Keratinocyte (primary cell): Measurements from ENCODE around the gene LRRC58. TPM values are rescaled to one million over a fixed set of nuclear protein-coding genes. Genes with fewer than 3 reads are reported as not detected.

Experiments
- DNase-seq: peaks from one replicate; pipeline ENCODE4 v3.0.0-alpha.2; 2011; ENCODE audit warnings: low read depth, missing footprints, low spot score
- FAIRE-seq: peaks from 2 replicates; lab custom pipeline; 2011; peaks lifted over from hg19 to GRCh38; lab: Jason Lieb, UNC
- H2AFZ ChIP-seq: 2 replicates; pipeline ENCODE4 v1.6.0; 2012; ENCODE audit warnings: low read length, control low read depth, inconsistent platforms; ENCODE audit not compliant: control insufficient read depth
- H3K27ac ChIP-seq: 2 replicates; pipeline ENCODE4 v1.5.1; 2011; ENCODE audit warnings: low read length; ENCODE audit not compliant: control insufficient read depth, insufficient read depth
- H3K27me3 ChIP-seq: 3 replicates; pipeline ENCODE4 v1.6.0; 2011; ENCODE audit warnings: low read length; ENCODE audit not compliant: control insufficient read depth, insufficient read depth; ENCODE audit errors: extremely low read depth
- H3K36me3 ChIP-seq, 2 experiments: 2 replicates in 1 of 2; 3 replicates in 1 of 2; pipeline ENCODE4 v1.5.1; 2011; ENCODE audit warnings: low read length in 2 of 2, mild to moderate bottlenecking in 1 of 2; ENCODE audit not compliant: control insufficient read depth in 2 of 2, insufficient read depth in 2 of 2; ENCODE audit errors: extremely low read depth in 1 of 2
- H3K4me1 ChIP-seq: 3 replicates; pipeline ENCODE4 v1.5.1; 2011; ENCODE audit warnings: low read length; ENCODE audit not compliant: control insufficient read depth, insufficient read depth; ENCODE audit errors: extremely low read depth
- H3K4me2 ChIP-seq: 3 replicates; pipeline ENCODE4 v1.6.0; 2011; ENCODE audit warnings: low read depth, low read length; ENCODE audit not compliant: control insufficient read depth, insufficient read depth; ENCODE audit errors: extremely low read depth
- H3K4me3 ChIP-seq, 3 experiments: fragments of 200-600 bp in 1 of 3; sonication (generic) in 1 of 3; 2 replicates in 2 of 3; 3 replicates in 1 of 3; pipeline ENCODE4 v1.5.1; 2011 to 2016; ENCODE audit warnings: low read length in 3 of 3, mild to moderate bottlenecking in 3 of 3, control low read depth in 2 of 3, inconsistent platforms in 1 of 3, low read depth in 1 of 3, mixed read lengths in 1 of 3, mixed run types in 1 of 3, moderate library complexity in 1 of 3; ENCODE audit not compliant: control insufficient read depth in 2 of 3, insufficient read depth in 2 of 3; ENCODE audit errors: extremely low read depth in 1 of 3
- H3K79me2 ChIP-seq: 2 replicates; pipeline ENCODE4 v1.6.0; 2012; ENCODE audit warnings: low read length; ENCODE audit not compliant: control insufficient read depth, insufficient read depth
- H3K9ac ChIP-seq: 3 replicates; pipeline ENCODE4 v1.6.0; 2011; ENCODE audit warnings: low read length; ENCODE audit not compliant: control insufficient read depth, insufficient read depth; ENCODE audit errors: extremely low read depth
- H3K9me1 ChIP-seq: 3 replicates; pipeline ENCODE4 v1.6.0; 2011; ENCODE audit warnings: low read length; ENCODE audit not compliant: control insufficient read depth, insufficient read depth; ENCODE audit errors: extremely low read depth
- H3K9me3 ChIP-seq: 2 replicates; pipeline ENCODE4 v1.5.1; 2012; ENCODE audit warnings: low read depth, low read length; ENCODE audit not compliant: control insufficient read depth
- H4K20me1 ChIP-seq: 3 replicates; pipeline ENCODE4 v1.6.0; 2011; ENCODE audit warnings: low read length; ENCODE audit not compliant: control insufficient read depth, insufficient read depth; ENCODE audit errors: extremely low read depth
- CTCF ChIP-seq, 3 experiments: IDR thresholded peaks in 1 of 3; conservative IDR thresholded peaks in 1 of 3; optimal IDR thresholded peaks in 1 of 3; 2 replicates in 2 of 3; 3 replicates in 1 of 3; pipeline versions ENCODE3 to v1.5.1; 2011; ENCODE audit warnings: low read length in 3 of 3, mild to moderate bottlenecking in 3 of 3, moderate library complexity in 2 of 3, control low read depth in 1 of 3, inconsistent platforms in 1 of 3; ENCODE audit not compliant: insufficient read depth in 2 of 3; ENCODE audit errors: extremely low read depth in 1 of 3
- EZH2 ChIP-seq: IDR thresholded peaks from one replicate; pipeline ENCODE4 v1.6.1; 2012; ENCODE audit warnings: inconsistent platforms, mild to moderate bottlenecking, low read length, moderate library complexity
- dilution Hi-C: fragments of 300-500 bp; cut with MboI; formaldehyde crosslinking; loops from one replicate; pipeline ENCODE4 v1.7.0; 2020; ENCODE audit warnings: low sequenced_read_pairs; ENCODE audit not compliant: extremely low pct_ligation_motif_present
- polyA plus RNA-seq, 5 experiments: library from polyadenylated mRNA; depleted of rRNA in 3 of 5; stranded (reverse) in 3 of 5; stranded (forward) in 1 of 5; unstranded in 1 of 5; fragments of >200 nt; gene quantifications; 1 replicate in 1 of 5; 2 replicates in 3 of 5; 3 replicates in 1 of 5; pipeline versions ENCODE4 v1.2.1 to v1.2.3, GENCODE V29; 2011 to 2012; ENCODE audit warnings: missing spikeins in 2 of 5, low read depth in 1 of 5, low replicate concordance in 1 of 5

The LRRC58 gene
- polyA plus RNA-seq, 1 donor (not counting 4 experiments of a cell fraction or from before 2014, with no cell fraction given) = 17.4 TPM

GRCh38 chr3:120341658-120342346 lies 7.4 kb downstream of the LRRC58 start:
- H3K27me3 ChIP-seq = no peaks in the 10 kb centered on the region
- FAIRE-seq = no peak
- no peaks in the 10 kb centered on the region for H3K9me1 ChIP-seq
- H4K20me1 ChIP-seq = peaks cover 2% of the 10 kb centered on the region
- H3K79me2 ChIP-seq = peaks cover 93% of the 10 kb centered on the region
- dilution Hi-C loops = no loop called here
- no peak overlapping the region for H2AFZ ChIP-seq
- no peak for DNase-seq
- no peaks in the 10 kb centered on the region for H3K36me3 ChIP-seq
- H3K4me2 ChIP-seq = no peak overlapping the region
- H3K4me1 ChIP-seq = no peaks in the 10 kb centered on the region
- H3K4me3 ChIP-seq = no peak overlapping the region
- H3K27ac ChIP-seq = no peak overlapping the region
- no peaks in the 10 kb centered on the region for H3K9me3 ChIP-seq
- H3K9ac ChIP-seq = no peak overlapping the region
- TF ChIP-seq CTCF (optimal IDR thresholded peaks at IDR 0.05 in 1 of 3, IDR thresholded peaks at IDR 0.05 in 1 of 3, conservative IDR thresholded peaks at IDR 0.05 in 1 of 3; ENCODE audit: extremely low read depth in 1 of 3, insufficient read depth in 2 of 3, low read length in 3 of 3) (no peak), EZH2 (no peak)

GRCh38 chr3:120339362-120339761 lies 9.8 kb downstream of the LRRC58 start:
- Histone ChIP-seq H3K79me2 (peaks cover 77% of the 10 kb centered on the region), H3K36me3 (no peaks in the 10 kb centered on the region)
- no peak for FAIRE-seq

More at GRCh38 chr3:120339362-120339761, 9.8 kb downstream of the LRRC58 start:
- DNase-seq = no peak
- H3K27me3 ChIP-seq = no peaks in the 10 kb centered on the region
- TF ChIP-seq CTCF (optimal IDR thresholded peaks at IDR 0.05 in 1 of 3, IDR thresholded peaks at IDR 0.05 in 1 of 3, conservative IDR thresholded peaks at IDR 0.05 in 1 of 3; ENCODE audit: extremely low read depth in 1 of 3, insufficient read depth in 2 of 3, low read length in 3 of 3) (no peak), EZH2 (no peak)
- dilution Hi-C loops = no loop called here
- H3K4me2 ChIP-seq = no peak overlapping the region
- H3K9me1 ChIP-seq = no peaks in the 10 kb centered on the region
- H3K4me3 ChIP-seq = no peak overlapping the region
- no peak overlapping the region for H3K27ac ChIP-seq
- H3K9me3 ChIP-seq = no peaks in the 10 kb centered on the region
- no peak overlapping the region for H2AFZ ChIP-seq
- H3K4me1 ChIP-seq = no peaks in the 10 kb centered on the region
- H3K9ac ChIP-seq = no peak overlapping the region
- H4K20me1 ChIP-seq = peaks cover 2% of the 10 kb centered on the region
